ENCODE results near the gene RABIF. TPM values are rescaled to one million over a fixed set of nuclear protein-coding genes. Genes with fewer than 3 reads are reported as not detected.
"Not testable (repeated sequence)": the region's sequence is repeated elsewhere in the genome, so short reads cannot be mapped to it uniquely, and the experiment has no call there.

RABIF gene
- total RNA-seq, 4 donors from 2014 or later = 3.8 to 7.6 (median 6.0) TPM

GRCh38 chr1:202834771-202835547, 54.0 kb downstream of the RABIF start:
- no peaks in the 10 kb centered on the region for H3K4me1 ChIP-seq
- H3K4me3 ChIP-seq = no peak overlapping the region
- no peaks in the 10 kb centered on the region for H3K36me3 ChIP-seq
- no peaks in the 10 kb centered on the region for H3K27me3 ChIP-seq
- TF ChIP-seq, protein P1, sequence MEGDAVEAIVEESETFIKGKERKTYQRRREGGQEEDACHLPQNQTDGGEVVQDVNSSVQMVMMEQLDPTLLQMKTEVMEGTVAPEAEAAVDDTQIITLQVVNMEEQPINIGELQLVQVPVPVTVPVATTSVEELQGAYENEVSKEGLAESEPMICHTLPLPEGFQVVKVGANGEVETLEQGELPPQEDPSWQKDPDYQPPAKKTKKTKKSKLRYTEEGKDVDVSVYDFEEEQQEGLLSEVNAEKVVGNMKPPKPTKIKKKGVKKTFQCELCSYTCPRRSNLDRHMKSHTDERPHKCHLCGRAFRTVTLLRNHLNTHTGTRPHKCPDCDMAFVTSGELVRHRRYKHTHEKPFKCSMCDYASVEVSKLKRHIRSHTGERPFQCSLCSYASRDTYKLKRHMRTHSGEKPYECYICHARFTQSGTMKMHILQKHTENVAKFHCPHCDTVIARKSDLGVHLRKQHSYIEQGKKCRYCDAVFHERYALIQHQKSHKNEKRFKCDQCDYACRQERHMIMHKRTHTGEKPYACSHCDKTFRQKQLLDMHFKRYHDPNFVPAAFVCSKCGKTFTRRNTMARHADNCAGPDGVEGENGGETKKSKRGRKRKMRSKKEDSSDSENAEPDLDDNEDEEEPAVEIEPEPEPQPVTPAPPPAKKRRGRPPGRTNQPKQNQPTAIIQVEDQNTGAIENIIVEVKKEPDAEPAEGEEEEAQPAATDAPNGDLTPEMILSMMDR (IDR thresholded peaks at IDR 0.05) = no peak
- TF ChIP-seq POLR2A (IDR thresholded peaks at IDR 0.05) = no peak
- intact Hi-C loops (cut with DNase I; ENCODE audit: low total_unique reads) = no loop called here
- no peaks in the 10 kb centered on the region for H3K9me3 ChIP-seq
- DNase-seq = no peak
- H3K27ac ChIP-seq = no peak overlapping the region

DNA sequence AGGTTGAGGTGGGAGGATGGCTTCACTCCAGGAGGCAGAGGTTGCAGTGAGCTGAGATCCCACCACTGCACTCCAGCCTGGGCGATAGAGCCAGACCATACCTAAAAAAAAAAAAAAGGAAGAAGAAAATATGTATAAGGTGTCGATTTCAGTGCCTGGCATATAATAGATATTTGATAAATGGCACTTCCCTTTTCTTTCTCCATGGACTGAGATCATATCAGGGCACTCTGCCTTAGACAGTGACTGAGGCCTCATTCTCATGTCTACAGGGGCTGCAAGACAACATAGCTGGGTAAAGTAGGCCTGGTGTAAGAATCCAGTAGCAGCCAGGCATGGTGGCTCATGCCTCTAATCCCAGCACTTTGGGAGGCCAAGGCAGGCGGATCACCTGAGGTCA, 57.0 kb downstream of the RABIF start:
- DNase-seq = no peak
- Histone ChIP-seq H3K4me1 (no peaks in the 10 kb centered on the region), H3K27me3 (no peaks in the 10 kb centered on the region), H3K36me3 (no peaks in the 10 kb centered on the region), H3K9me3 (no peaks in the 10 kb centered on the region), H3K27ac (no peak overlapping the region), H3K4me3 (no peak overlapping the region)
- no peak for TF ChIP-seq POLR2A (IDR thresholded peaks at IDR 0.05)
- intact Hi-C loops (cut with DNase I; ENCODE audit: low total_unique reads) = no loop called here

- DNase-seq; H3K27ac ChIP-seq; H3K36me3 ChIP-seq; H3K4me3 ChIP-seq; H3K27me3 ChIP-seq; H3K4me1 ChIP-seq; H3K9me3 ChIP-seq; intact Hi-C loops (cut with DNase I; ENCODE audit: low total_unique reads): not testable (repeated sequence)
Observed at GRCh38 chr1:202829223-202829622, 59.7 kb downstream of the RABIF start.

Small RNA genes lying within 50 kb of the gene (small RNA-seq; reads per million reads assigned to genes)
- gene RF00019 = not detected

Other genes with a start within 250 kb of the RABIF start
- gene SYT2, start 178.7 kb downstream of the RABIF start, total RNA-seq = 1 to 10 TPM in 1 of 4 donors, not detected in 3; 1.1 TPM
- gene KDM5B, start 80.7 kb downstream of the RABIF start, total RNA-seq = 100 to 1,000 TPM in 1 of 4 donors, 10 to 100 TPM in 3; 21.8 to 180 (median 47.1) TPM
- not detected for gene PCAT6, start 78.2 kb downstream of the RABIF start, total RNA-seq
- 10 to 100 TPM in 3 of 4 donors, 1 to 10 TPM in 1; 6.4 to 34.1 (median 20.4) TPM for gene KLHL12, start 38.1 kb upstream of the RABIF start, total RNA-seq
- gene ADIPOR1, start 69.2 kb upstream of the RABIF start, total RNA-seq = 10 to 100 TPM; 38.7 to 53.8 (median 47.9) TPM
- 100 to 1,000 TPM in 1 of 4 donors, 10 to 100 TPM in 3; 25.6 to 110 (median 45.8) TPM for gene CYB5R1, start 78.1 kb upstream of the RABIF start, total RNA-seq
- gene TMEM183A, start 118.2 kb upstream of the RABIF start, total RNA-seq = 100 to 1,000 TPM in 1 of 4 donors, 10 to 100 TPM in 3; 25.9 to 109 (median 68.1) TPM
- 1 to 10 TPM in 2 of 4 donors, under 1 TPM in 1, not detected in 1; 0.26 to 7.6 (median 6.5) TPM for gene PPFIA4, start 137.3 kb upstream of the RABIF start, total RNA-seq
- not detected for gene MYOG, start 196.9 kb upstream of the RABIF start, total RNA-seq
- gene ADORA1, start 238.6 kb upstream of the RABIF start, total RNA-seq = 1 to 10 TPM in 2 of 4 donors, not detected in 2; 3.0 TPM